ENCODE results near the gene ATRIP. TPM values are rescaled to one million over a fixed set of nuclear protein-coding genes. Genes with fewer than 3 reads are reported as not detected.
"Not testable (repeated sequence)": the region's sequence is repeated elsewhere in the genome, so short reads cannot be mapped to it uniquely, and the experiment has no call there.

Gene ATRIP
- polyA plus RNA-seq (ENCODE audit: low read depth in 6 of 6): 10 to 100 TPM in 1 of 6 donors, 1 to 10 TPM in 5; 7.4 to 11.9 (median 7.7) TPM

DNA sequence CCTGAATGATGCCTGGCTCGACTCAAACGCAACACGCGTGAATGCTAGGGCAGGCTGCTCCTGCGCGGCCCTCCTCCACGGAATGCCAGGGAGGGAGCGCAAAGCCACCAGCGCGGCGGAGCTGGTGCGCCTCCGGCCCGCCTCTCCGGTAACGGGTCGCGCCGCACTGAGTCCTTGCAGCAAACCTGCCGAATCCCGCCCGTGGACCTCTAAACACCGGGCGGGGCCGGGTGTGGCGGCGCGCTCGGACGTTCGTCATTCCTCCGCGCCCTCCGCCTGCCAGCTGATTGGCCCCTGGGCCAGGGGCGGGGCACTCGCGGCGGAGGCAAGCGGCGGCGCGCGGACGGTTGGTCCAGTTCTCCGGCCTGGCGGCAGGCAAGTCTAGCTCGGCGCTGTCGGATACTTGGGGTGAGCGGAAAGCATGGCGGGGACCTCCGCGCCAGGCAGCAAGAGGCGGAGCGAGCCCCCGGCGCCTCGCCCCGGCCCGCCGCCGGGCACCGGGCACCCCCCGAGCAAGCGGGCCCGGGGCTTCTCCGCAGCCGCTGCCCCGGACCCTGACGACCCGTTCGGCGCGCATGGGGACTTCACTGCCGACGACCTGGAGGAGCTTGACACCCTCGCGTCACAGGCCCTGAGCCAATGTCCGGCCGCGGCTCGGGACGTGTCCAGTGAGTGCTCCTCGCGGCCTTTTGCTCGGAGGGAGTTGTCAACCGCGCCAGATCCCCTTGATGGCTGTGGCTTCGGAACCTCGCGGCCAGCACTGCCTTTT, at the start of gene ATRIP:
TSS of gene ATRIP (plus strand) at position 313 of the 769 bp plus-strand sequence. CDS start at position 422, 109 bp downstream.
- H3K27ac Mint-ChIP-seq: peak within 1 kb of the TSS; percentile 89 to 98 (median 98)
- DNase-seq (peak; percentile 86), ATAC-seq (ENCODE audit: low read depth in 2 of 2) (peak; percentile 99)
- H3K9me3 Mint-ChIP-seq: no peaks in the 10 kb centered on the region
- H3K4me1 Mint-ChIP-seq: peaks cover 24 to 34% (median 32%) of the 10 kb centered on the region in 3 donors
- peak within 1 kb of the TSS; percentile 86 to 96 (median 94) for H3K4me3 Mint-ChIP-seq
- no peaks in the 10 kb centered on the region for H3K27me3 Mint-ChIP-seq
- H3K36me3 Mint-ChIP-seq: no peaks in the 10 kb centered on the region

DNA sequence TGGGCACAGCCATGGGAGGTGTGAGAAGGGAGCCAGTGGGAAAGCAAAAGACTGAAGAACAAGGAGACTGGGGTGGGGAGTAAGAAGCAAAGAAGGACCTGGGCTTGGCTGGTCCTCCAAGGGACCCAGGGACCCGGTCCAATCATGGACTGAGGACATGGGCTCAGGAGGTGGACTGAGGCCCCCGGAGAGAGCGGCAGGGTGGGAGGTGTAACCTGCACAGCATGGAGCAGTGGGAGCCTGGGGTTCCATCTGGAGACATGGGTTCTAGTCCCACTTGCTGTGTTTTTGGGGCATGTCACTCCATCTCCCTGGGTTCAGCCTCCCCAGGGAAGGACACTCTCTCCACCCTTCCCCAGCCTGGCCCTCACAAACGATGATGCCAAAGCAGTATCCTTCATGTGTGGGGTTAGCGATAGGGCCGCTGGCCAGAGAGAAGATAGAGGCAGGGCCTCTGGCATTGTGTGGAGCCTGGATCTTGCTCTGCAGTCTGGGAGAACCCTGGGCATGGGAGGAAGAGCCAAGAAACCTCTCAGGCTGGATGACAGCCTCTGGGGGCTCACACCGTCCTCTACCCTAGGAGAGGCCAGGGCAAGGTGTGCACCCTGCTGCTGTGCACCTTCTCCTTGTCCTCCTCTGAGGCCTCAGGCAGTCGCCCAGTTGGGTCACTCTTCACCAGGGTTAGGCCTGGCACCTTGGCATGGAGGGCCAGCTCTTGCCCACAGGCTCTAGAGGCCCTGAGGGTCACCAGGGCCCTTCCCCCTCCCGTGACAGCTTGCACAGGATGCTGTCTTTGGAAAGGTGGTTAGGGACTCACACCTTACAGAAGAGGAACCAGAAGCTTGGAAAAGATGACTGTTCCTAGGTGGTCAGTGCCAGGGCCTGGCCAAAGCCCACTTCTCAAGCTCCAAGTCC, 48.5 kb upstream of the ATRIP start:
- DNase-seq (no peak), ATAC-seq (ENCODE audit: low read depth in 2 of 2) (no peak)
- H3K36me3 Mint-ChIP-seq: no peaks in the 10 kb centered on the region
- H3K4me3 Mint-ChIP-seq: no peak overlapping the region
- no peaks in the 10 kb centered on the region for H3K4me1 Mint-ChIP-seq
- H3K9me3 Mint-ChIP-seq: no peaks in the 10 kb centered on the region
- peaks cover 7 to 30% (median 19%) of the 10 kb centered on the region in 3 donors for H3K27me3 Mint-ChIP-seq
- no peak overlapping the region for H3K27ac Mint-ChIP-seq

DNA sequence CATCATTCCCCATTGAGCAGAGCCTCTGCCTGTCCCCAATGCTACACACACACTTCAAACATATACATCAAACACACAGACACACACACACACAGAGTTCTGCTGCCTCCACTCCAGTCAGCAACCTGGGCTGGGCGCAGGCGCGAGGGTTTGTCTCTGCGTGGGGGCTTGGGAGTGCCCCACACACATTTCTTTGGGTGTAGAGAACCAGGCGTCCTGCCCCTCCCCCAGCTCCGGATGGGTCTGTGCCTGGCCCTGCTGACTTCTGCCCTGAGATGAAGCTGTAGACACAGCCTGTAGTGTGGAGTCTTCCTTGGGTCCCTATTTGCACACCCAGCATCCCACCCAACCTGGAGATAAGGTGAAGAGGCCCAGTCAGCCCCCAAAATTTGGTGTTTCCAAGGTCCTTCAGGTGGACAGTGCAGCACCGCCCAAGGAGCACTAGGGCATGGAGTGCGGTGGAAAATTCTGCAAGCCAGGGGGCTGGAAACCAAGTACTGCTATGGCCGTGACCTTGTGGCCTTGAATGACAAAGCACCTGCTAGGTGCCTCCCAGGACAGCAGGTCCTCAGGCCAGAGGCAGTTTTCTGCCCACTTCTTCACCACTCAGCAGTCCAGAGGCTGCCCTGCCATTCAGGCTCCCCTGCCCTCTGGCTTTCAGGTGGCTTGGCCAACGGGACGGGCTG, 47.7 kb upstream of the ATRIP start:
- Mint-ChIP-seq H3K9me3 (no peaks in the 10 kb centered on the region), H3K4me1 (no peaks in the 10 kb centered on the region), H3K27me3 (peaks cover 7 to 26% (median 13%) of the 10 kb centered on the region in 3 donors), H3K27ac (no peak overlapping the region), H3K4me3 (no peak overlapping the region), H3K36me3 (no peaks in the 10 kb centered on the region)
- no peak for DNase-seq
- ATAC-seq (ENCODE audit: low read depth in 2 of 2): no peak

DNA sequence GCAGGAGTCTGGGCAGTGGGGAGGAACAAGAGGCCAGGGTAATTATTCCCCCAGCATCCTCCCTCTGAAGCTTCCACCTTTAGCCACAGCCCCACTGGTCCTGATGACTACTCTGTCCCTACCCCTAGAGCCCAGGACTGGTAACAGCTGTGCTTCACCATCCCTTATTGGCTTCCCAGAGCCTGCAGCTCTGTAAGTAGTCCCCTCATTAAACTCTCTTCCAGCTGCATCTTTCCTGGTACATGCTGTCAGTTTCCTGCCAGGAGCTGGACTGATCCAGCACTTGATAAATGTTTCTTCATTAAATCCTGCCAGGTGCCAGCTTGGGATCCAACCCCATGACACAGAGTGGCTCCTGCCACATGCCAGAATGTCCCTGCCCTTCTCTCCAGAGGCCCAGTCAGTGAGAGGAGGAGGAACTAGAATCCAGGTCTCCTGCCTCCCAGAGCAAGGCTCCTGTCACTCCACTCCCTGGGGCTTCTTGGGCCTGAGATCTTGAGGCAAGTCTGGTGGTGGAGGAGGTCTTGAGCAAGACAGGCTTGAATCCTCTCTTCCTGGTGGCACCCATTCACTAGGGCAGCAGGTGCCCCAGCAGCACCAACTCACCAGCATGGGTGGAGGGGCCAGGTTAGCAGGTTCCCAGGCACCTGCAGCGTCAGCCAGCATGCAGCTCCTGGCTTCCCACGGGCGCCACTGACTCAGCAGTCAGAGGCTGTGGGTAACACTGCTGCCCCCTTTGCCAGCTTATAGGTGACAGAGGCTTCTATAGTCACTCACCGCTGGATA, 47.0 kb upstream of the ATRIP start:
- Mint-ChIP-seq H3K36me3 (no peaks in the 10 kb centered on the region), H3K27me3 (peaks cover 7 to 26% (median 11%) of the 10 kb centered on the region in 3 donors), H3K4me3 (peak overlapping the region in 1 of 8 donors; percentile 47), H3K9me3 (no peaks in the 10 kb centered on the region), H3K27ac (peak overlapping the region in 1 of 6 donors; percentile 57), H3K4me1 (no peaks in the 10 kb centered on the region)
- ATAC-seq (ENCODE audit: low read depth in 2 of 2) (no peak), DNase-seq (no peak)

DNA sequence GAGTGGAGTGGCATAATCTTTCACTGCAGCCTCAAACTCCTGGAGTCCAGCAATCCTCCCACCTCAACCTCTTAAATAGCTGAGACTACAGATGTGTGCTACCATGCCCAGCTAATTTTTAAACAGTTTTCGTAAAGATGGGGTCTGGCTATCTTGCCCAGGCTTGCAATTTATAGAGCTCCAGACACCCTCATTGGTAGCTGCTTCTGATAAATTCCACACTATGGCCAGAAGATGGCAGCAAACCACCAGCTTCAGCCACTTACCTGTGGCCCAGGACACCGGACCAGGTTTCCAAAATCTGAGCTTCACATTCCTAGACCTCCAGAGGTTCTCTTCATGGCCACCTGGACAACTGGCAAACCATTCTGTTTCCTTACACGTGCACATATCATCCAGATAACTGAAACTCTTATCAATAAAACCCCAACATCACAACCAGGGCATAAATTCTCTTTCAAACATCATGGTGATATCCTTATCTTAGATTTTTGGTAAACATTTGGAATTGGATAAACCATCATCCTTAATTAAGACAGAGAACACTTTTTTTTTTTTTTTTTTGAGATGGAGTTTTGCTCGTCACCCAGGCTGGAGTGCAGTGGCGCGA, 45.6 kb upstream of the ATRIP start:
- DNase-seq (peak; percentile 66), ATAC-seq (ENCODE audit: low read depth in 2 of 2) (peak; percentile 80 to 91)
- Mint-ChIP-seq H3K36me3 (no peaks in the 10 kb centered on the region), H3K27ac (no peak overlapping the region), H3K9me3 (no peaks in the 10 kb centered on the region), H3K4me3 (no peak overlapping the region), H3K27me3 (peaks cover 0 to 21% (median 3%) of the 10 kb centered on the region in 3 donors), H3K4me1 (no peaks in the 10 kb centered on the region)

DNA sequence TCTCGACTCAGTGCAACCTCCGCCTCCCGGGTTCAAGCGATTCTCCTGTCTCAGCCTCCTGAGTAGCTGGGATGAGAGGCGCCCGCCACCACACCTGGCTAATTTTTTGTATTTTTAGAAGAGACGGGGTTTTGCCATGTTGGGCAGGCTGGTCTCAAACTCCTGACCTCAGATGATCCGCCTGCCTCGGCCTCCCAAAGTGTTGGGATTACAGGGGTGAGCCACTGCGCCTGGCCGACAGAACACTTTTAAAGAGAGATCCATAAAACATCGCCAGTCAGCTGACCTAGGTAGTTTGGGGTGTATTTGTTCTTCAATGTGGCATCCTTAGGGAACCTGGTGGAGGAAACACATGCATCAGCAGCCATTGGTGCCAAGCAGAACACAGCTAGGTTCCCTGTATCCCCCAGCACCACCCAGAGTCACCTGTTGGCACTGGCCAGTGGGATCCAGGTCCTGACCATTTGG, 45.1 kb upstream of the ATRIP start:
- H3K27me3 Mint-ChIP-seq: peaks cover 0 to 19% (median 0%) of the 10 kb centered on the region in 3 donors
- not testable (repeated sequence) for DNase-seq; H3K27ac Mint-ChIP-seq; H3K36me3 Mint-ChIP-seq; H3K4me1 Mint-ChIP-seq; H3K9me3 Mint-ChIP-seq; ATAC-seq (ENCODE audit: low read depth in 2 of 2); H3K4me3 Mint-ChIP-seq

DNA sequence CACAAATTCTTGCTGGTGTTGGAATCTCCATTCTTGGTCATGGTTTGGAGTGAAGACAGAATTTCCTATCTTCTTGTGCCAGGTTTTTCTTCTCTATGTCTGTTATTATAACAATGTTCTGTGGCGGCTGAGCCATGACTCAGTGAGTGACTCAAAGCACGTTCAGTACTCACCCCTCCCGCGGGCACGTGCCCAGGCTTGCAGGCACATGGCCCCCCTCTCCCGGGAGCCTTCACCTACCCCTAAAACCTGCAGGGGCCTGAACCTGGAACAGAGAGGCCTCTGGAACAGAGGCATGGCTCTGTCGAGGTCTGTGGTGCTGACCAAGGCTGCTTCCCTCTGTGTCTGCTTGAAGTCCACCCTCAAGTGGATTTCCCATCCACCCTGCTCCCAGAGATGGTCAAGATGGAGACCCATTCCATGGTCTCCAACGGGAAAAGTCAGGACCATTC, 44.2 kb upstream of the ATRIP start:
- no peak for DNase-seq
- Mint-ChIP-seq H3K4me1 (no peaks in the 10 kb centered on the region), H3K4me3 (peak overlapping the region in 1 of 8 donors; percentile 1), H3K27ac (no peak overlapping the region), H3K27me3 (peaks cover 0 to 15% (median 0%) of the 10 kb centered on the region in 3 donors), H3K36me3 (no peaks in the 10 kb centered on the region), H3K9me3 (no peaks in the 10 kb centered on the region)
- no peak for ATAC-seq (ENCODE audit: low read depth in 2 of 2)

DNA sequence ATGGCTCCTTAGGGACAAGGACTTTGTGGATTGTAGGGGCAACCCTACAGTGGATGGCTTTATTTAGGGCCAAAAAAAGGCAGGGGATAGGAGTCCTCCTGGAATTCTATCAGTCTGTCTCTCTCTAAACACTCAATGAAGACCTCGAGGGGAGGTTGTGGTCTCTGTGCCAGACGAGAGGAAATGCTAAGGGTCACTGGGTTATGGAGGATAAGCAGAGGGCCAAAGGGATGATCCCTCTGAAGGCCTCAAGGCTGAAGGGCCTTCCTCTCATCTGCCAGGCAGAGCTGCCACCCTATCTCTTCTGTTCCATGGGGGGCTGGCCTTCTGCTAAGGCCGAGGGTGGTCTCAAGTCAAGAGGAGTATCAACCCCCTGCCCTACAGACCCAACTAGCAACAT, 43.6 kb upstream of the ATRIP start:
- Mint-ChIP-seq H3K9me3 (no peaks in the 10 kb centered on the region), H3K36me3 (no peaks in the 10 kb centered on the region), H3K27me3 (peaks cover 0 to 15% (median 0%) of the 10 kb centered on the region in 3 donors), H3K4me3 (no peak overlapping the region), H3K27ac (peak overlapping the region in 2 of 6 donors; percentile 57 to 88), H3K4me1 (no peaks in the 10 kb centered on the region)
- DNase-seq (no peak), ATAC-seq (ENCODE audit: low read depth in 2 of 2) (no peak)

DNA sequence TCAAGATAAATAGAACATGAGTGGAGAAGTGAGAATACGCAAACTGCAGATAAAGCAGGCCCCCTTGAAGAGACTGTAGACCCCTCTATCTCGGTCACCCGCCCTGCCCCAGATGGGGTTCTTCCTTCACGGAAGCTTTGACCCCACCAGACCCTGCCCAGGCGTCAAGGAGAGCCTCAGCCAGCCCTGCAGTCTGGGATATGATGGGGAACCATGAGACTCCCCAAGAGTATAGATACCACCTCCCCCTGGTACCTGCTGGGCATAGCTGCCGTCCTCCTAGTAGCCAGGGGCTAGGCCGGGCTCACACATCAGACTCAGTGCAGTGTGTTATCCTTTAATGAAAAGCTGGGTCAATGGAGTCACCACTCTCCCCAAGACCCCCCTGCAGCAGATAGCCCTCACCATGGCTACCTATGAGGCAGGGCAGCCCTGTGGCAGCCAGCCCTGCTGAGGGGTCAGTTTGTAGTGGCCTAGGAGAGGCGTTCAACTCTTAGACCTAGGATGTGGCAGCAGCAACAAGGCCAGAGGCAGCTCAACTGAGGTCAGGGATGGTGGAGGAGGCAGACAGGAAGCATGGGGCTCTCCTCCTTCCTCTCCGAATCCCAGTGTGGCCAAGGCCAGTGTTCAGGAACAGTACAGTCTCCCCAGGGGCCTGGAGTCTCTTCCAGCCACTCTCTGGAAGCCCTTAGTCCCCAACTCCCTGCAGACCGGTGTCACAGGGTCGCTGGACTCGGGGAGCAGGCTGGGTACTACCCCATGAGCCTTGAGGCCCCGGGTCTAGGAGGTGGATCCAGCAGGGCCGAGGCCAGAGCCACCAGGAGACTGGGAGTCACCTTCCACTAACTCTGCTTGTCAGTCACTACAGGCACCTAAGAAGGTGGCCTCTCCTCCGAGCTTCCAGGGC, 42.8 kb upstream of the ATRIP start:
- Mint-ChIP-seq H3K9me3 (no peaks in the 10 kb centered on the region), H3K4me1 (no peaks in the 10 kb centered on the region), H3K36me3 (no peaks in the 10 kb centered on the region), H3K27me3 (peaks cover 0 to 12% (median 0%) of the 10 kb centered on the region in 3 donors), H3K4me3 (no peak overlapping the region), H3K27ac (peak overlapping the region in 2 of 6 donors; percentile 49 to 57)
- DNase-seq (no peak), ATAC-seq (ENCODE audit: low read depth in 2 of 2) (no peak)

DNA sequence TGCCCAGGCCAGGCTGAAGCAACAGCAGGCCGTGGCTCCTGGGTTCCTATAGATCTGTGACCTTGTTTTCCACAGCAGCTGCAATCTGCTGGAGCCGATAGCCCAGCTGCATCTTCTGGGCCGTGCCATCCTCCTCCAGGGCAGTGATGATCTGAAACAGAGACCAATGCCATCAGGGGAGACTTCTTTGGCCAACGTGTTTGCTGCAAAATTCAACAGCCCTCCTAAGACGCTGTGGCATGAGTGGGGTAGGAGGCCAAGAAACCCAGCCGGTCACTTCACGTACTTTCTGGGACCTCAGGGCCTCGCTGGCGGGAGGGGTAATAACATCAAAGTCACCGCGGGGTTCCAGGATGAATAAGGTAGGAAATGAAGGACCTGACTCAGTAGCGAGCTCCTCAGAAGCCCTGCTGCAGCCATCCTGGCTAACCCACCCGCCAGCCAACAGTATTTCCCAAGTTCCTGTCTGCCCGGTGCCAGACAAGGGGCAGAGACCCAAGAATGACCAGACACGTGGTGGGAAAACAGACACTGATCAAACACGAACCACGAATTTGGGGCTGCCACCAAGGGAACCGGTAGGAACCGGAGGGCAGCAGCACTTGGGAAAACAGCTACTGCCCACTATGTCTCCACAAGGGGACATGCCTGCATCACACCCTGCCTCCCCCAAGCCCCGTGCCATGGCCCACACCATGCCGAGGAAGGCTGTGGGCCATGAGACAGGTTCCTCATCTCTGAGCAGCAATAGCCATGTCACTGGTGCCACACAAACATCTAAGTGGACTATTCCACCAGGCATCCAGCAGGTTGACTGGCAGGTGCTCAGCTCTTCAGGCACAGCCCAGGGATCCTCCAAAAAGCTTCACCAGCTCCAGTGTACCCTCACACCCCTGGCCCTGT, 41.8 kb upstream of the ATRIP start:
- no peaks in the 10 kb centered on the region for H3K36me3 Mint-ChIP-seq
- DNase-seq (no peak), ATAC-seq (ENCODE audit: low read depth in 2 of 2) (no peak)
- H3K27me3 Mint-ChIP-seq: peaks cover 0 to 5% (median 0%) of the 10 kb centered on the region in 3 donors
- no peaks in the 10 kb centered on the region for H3K9me3 Mint-ChIP-seq
- no peak overlapping the region for H3K27ac Mint-ChIP-seq
- H3K4me3 Mint-ChIP-seq: no peak overlapping the region
- no peaks in the 10 kb centered on the region for H3K4me1 Mint-ChIP-seq

All from naive B cell (primary cell).